ENCODE results near the gene AFDN.

AFDN gene

DNA sequence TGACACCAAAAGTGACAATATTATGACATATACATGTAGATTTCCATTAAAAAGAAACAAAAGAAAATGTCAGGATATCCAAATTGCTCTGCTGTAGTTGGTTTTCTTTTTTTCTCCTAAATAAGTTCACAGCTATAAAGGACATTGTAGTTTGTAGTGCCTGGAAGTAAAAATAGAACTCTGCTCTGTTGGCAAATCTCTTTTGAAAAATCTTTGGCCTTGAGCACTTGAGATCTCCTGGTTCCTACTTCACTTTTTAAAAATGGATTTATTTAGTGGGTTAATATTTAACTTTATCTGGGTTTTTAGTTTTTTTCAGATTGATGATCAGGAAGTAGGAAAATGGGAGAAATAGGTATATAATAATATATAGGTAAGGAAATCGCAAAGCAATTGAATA lies 52.9 kb downstream of the AFDN start:
- H3K4me1 Mint-ChIP-seq: no peaks in the 10 kb centered on the region
- DNase-seq: no peak
- H3K36me3 Mint-ChIP-seq: peaks cover 5% of the 10 kb centered on the region
- CTCF ChIA-PET: no interaction called here
- no peak overlapping the region for H3K27ac Mint-ChIP-seq
- peaks cover 5% of the 10 kb centered on the region for H3K27me3 Mint-ChIP-seq
- H3K4me3 Mint-ChIP-seq: no peak overlapping the region
- H3K9me3 Mint-ChIP-seq: no peaks in the 10 kb centered on the region

DNA sequence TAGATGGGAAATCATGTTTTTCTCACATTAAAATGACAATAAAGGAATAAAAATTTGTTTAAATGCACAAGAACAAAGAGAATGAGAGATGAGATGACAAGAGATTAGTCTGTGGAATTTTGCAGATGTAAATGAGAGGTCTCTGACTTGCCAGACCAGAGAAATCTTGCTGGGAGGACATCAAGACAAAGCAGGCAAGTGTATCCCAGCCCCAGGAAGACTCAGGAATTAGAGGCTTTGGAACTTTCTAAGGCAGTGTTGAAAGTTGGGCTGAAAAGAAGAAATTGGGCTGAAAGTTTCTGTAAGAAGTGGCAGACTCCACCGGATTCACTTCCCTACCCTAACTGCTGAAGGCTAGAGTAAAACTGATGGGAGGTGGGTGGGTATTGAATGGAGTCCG lies 54.6 kb downstream of the AFDN start:
- CTCF ChIA-PET: no interaction called here
- Mint-ChIP-seq H3K9me3 (no peaks in the 10 kb centered on the region), H3K36me3 (no peaks in the 10 kb centered on the region), H3K4me3 (no peak overlapping the region), H3K27ac (no peak overlapping the region), H3K4me1 (no peaks in the 10 kb centered on the region), H3K27me3 (peaks cover 5% of the 10 kb centered on the region)
- DNase-seq: no peak

DNA sequence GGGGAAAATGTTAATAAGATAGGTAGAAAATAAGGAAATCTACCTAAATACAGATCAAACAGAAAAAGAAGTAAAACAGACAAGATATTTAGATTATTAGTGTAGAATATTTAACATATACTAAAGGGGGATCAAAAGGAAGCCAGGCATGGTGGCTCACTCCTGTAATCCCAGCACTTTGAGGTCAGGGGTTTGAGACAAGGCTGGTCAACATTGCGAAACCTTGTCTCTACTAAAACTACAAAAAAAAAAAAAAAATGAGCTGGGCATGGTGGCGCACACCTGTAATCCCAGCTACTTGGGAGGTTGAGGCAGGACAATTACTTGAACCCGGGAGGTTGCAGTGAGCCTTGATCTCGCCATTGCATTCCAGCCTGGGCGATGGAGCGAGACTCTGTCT lies 55.5 kb downstream of the AFDN start:
- Mint-ChIP-seq H3K4me3 (no peak overlapping the region), H3K36me3 (no peaks in the 10 kb centered on the region), H3K27me3 (peaks cover 5% of the 10 kb centered on the region), H3K27ac (no peak overlapping the region), H3K9me3 (no peaks in the 10 kb centered on the region), H3K4me1 (no peaks in the 10 kb centered on the region)
- DNase-seq: no peak
- CTCF ChIA-PET: no interaction called here

DNA sequence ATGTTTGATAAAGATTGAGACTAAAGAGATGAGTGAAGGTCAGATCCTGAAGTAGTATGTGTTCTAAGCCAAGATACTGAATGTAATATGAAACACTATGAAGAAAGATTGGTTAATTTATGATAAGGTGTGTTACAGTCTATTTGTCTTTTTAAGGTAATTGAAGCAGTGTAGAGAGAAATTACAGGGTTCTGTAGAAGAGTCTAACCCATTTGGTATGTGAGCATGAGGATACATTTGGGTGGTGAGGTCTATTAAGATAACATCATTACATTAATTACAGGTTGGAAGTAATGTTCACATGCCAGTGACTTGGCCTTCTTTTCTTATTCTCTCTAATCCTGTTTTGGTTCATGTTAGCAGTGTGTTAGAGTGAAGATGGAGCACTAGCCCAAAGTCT lies 61.4 kb downstream of the AFDN start:
- no peaks in the 10 kb centered on the region for H3K27me3 Mint-ChIP-seq
- no peak overlapping the region for H3K27ac Mint-ChIP-seq
- H3K4me3 Mint-ChIP-seq: no peak overlapping the region
- H3K4me1 Mint-ChIP-seq: no peaks in the 10 kb centered on the region
- no peaks in the 10 kb centered on the region for H3K36me3 Mint-ChIP-seq
- DNase-seq: no peak
- CTCF ChIA-PET: no interaction called here
- no peaks in the 10 kb centered on the region for H3K9me3 Mint-ChIP-seq

DNA sequence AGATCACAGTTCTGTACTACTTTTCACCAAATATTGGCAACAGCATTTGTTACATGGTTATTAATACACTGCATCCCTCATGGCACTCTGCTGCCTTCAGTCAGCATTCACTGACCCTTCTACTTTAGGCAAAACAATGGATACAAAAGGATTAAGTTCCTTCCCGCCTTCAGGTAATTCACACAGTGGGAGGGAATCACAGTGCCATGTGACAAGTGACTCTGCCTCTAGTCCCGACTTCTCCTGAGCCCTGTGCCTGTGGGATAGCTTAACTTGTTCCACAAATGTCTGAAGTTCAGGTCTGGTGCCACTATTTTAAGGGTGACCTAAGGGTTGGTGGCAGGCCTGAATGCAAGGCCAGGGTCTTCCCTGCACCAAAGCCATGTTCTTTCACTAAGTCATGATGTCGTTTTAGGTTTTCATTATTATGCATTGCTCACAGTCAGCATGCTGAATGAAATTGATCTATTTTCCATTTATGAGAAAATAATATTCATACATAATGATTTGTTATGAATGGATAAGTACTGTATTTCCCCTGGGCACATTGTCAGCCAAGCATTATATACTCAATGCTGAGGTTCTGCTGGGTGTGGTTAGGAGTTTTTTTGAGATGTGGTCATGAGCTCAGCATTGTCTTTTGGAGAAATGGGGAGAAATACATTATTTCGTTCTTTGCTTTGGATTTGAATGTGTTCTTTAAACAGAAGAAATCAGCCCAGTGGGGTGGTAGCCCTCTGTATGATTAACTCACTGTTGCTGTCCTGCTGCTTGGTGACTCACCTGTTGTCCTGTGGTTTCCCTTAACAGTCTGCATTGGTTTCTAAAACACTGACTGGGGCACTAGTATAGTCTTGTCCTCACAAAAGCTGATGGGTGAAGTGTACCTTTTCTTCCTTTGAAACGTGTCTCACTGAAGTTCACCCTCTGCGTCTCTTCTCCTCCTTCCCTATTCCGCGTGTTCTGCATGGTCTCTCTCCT lies 66.4 kb downstream of the AFDN start:
- Mint-ChIP-seq H3K4me3 (no peak overlapping the region), H3K36me3 (no peaks in the 10 kb centered on the region), H3K27ac (no peak overlapping the region)

DNA sequence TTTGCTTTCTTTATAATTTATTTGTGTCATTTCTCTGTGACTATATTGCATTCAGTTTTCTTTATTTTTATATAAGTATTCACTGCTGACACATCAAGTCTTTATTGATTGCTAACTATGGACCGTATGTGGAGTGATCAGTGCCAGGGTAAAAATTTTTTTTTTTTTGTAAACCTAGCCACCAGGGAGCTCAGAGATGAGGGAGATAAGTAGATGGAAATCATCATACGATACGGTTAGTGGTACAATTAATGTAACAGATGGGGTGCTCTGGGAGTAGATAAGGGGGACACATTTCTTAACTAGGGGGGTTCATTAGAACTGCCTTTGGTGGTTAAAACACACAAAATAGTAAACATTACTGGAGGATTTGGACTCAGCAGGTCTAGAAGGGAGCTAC lies 68.3 kb downstream of the AFDN start:
- no peaks in the 10 kb centered on the region for H3K36me3 Mint-ChIP-seq
- H3K27ac Mint-ChIP-seq: no peak overlapping the region
- no peaks in the 10 kb centered on the region for H3K4me1 Mint-ChIP-seq
- H3K9me3 Mint-ChIP-seq: no peaks in the 10 kb centered on the region
- CTCF ChIA-PET: no interaction called here
- no peak overlapping the region for H3K4me3 Mint-ChIP-seq
- no peak for DNase-seq
- no peaks in the 10 kb centered on the region for H3K27me3 Mint-ChIP-seq

More for the DNA sequence above, 66.4 kb downstream of the AFDN start:
- Mint-ChIP-seq H3K4me1 (no peaks in the 10 kb centered on the region), H3K27me3 (no peaks in the 10 kb centered on the region), H3K9me3 (no peaks in the 10 kb centered on the region)
- DNase-seq: no peak
- CTCF ChIA-PET: no interaction called here

DNA sequence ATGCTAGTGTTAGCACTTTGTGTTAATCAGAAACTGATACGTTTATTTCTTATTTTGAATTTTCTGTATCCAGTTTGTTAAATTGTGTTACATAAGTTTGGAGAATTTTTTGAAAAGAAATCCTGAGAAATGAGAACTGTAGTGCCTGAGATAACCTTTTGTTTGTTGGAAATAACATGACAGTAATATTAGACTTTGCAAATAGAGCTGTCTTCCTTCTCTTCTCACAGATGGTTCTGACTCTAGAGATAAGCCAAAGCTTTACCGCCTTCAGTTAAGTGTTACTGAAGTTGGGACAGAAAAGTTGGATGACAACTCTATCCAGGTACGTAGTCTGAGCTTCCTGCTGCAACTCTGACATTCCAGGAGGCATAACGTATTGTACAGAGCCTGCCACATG lies 69.9 kb downstream of the AFDN start:
- no peaks in the 10 kb centered on the region for H3K4me1 Mint-ChIP-seq
- no peak overlapping the region for H3K27ac Mint-ChIP-seq
- H3K9me3 Mint-ChIP-seq: no peaks in the 10 kb centered on the region
- H3K4me3 Mint-ChIP-seq: no peak overlapping the region
- no peaks in the 10 kb centered on the region for H3K36me3 Mint-ChIP-seq
- DNase-seq: no peak
- no peaks in the 10 kb centered on the region for H3K27me3 Mint-ChIP-seq
- CTCF ChIA-PET: interaction anchor here (1.1 kb wide), 1 partner anchor 411 kb away, joined by 3 read pairs; no protein-coding TSS in a partner anchor

DNA sequence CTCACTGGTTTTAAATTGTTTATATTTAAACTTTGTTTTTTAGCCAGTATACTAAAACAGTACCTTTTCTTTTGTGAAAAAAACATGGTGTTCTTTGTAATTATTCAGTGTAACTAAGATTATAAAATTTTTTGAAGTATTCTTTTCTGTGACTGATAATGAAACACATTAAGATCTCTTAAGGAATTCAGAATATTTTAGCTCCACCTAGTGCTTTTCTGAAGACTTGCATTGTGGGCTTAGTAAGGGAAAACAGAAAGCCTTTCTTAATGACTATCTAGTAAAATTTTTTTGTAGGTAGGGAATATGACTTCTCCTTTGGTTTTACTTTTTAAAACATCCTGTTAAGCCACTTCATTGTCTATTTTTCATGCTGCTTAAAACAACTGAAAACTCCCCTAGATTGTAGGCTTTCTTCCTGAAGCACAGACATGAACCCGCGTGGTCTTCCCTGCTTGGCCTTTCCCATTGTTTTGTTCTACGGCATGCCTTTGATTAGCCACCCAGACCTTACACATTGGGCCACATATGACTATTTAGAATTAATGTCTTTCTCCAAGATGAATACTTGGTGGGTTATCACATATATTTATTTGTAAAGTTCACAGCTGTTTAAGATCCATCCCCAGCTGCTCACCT lies 72.1 kb downstream of the AFDN start:
- Mint-ChIP-seq H3K36me3 (no peaks in the 10 kb centered on the region), H3K4me3 (no peak overlapping the region), H3K27ac (no peak overlapping the region), H3K4me1 (no peaks in the 10 kb centered on the region), H3K27me3 (no peaks in the 10 kb centered on the region), H3K9me3 (no peaks in the 10 kb centered on the region)
- DNase-seq: no peak
- CTCF ChIA-PET: interaction anchor here (0.9 to 1.3 kb wide), 2 partner anchors 12 to 547 kb away, joined by 3 to 5 read pairs; no protein-coding TSS in a partner anchor

DNA sequence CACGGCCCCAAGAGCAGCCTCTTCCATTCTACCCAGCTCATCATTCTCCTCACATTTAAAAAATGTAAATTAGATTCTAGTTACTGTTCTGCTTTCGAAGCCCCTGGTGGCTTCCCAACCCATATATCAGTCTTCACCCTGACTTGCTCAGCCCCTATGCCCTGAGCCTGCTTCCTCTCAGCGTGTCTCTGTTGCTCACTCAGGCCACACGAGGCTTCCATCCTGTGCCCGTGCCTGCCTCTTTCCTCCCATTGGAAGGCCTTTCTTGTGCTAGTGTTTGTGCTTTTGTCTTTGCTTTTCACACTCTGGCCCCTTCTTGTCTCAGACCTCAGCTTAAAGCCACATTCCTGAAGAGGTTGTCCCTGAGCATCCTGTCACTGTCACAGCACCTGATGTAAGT lies 78.1 kb downstream of the AFDN start:
- H3K4me1 Mint-ChIP-seq: no peaks in the 10 kb centered on the region
- H3K27me3 Mint-ChIP-seq: no peaks in the 10 kb centered on the region
- CTCF ChIA-PET: interaction anchor here (1.1 kb wide), 1 partner anchor 9 kb away, joined by 3 read pairs; no protein-coding TSS in a partner anchor
- no peak overlapping the region for H3K27ac Mint-ChIP-seq
- no peaks in the 10 kb centered on the region for H3K9me3 Mint-ChIP-seq
- no peak for DNase-seq
- no peak overlapping the region for H3K4me3 Mint-ChIP-seq
- H3K36me3 Mint-ChIP-seq: no peaks in the 10 kb centered on the region

DNA sequence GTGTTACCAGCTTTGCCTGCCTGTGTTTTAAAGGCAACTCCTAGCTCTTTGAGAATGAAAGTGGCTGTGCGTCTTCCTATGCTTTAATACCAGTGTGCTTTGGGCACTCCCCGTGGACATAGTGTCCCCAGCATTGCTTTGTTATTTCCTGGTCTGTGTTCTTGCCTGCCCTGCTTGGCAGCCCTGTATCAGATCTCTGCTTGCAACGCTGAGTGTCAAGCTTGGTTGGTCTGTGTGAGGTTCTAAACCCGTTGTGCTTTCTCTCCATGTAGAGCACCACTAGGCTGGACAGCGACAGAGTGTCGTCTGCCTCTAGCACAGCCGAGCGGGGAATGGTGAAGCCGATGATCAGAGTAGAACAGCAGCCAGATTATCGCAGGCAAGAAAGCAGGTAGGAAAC lies 80.2 kb downstream of the AFDN start:
- H3K27me3 Mint-ChIP-seq: no peaks in the 10 kb centered on the region
- no peak overlapping the region for H3K27ac Mint-ChIP-seq
- no peaks in the 10 kb centered on the region for H3K36me3 Mint-ChIP-seq
- H3K9me3 Mint-ChIP-seq: no peaks in the 10 kb centered on the region
- no peak for DNase-seq
- CTCF ChIA-PET: interaction anchor here (0.7 to 1.1 kb wide), 2 partner anchors 10 to 15 kb away, joined by 3 to 4 read pairs; no protein-coding TSS in a partner anchor
- no peaks in the 10 kb centered on the region for H3K4me1 Mint-ChIP-seq
- no peak overlapping the region for H3K4me3 Mint-ChIP-seq

DNA sequence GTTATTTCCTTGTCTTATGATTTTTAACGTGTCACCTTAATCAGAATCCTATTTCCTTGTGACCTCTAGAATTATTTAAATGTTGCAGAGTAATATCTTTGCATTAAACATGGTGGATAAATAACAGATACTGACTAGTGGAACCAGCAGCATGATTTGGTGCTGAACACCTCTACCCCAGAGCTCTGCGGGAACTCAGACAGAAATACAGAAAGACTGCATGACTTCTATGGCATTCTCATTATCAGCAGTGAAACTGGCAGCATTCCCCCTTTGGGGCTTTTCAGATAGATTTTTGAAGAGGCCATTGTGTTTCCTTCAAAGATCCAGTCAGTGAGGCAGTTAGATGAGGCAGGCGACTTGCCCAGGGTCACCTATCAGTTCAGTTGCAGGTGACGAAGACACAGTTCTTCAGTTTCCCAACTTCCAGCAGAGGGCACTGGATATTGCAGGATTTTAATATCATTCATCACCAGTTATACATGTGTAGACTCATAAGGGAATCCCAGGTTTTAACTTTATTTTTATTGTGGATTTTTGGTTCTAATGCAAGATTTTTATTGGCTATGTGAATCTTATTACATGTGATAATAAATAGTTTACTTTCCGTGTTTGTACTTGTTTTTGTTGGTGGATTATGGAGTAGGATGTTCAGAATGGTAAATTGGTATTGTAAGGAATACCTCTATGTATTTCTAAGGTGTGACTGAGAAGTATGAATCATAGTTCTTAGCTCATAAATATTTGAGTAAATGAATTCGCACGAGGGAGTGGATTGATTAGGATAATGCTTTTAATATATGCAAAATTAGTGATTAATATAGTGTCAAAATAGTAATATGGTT lies 81.3 kb downstream of the AFDN start:
- no peak overlapping the region for H3K27ac Mint-ChIP-seq
- no peaks in the 10 kb centered on the region for H3K9me3 Mint-ChIP-seq
- no peak overlapping the region for H3K4me3 Mint-ChIP-seq
- no peaks in the 10 kb centered on the region for H3K27me3 Mint-ChIP-seq
- no peaks in the 10 kb centered on the region for H3K36me3 Mint-ChIP-seq
- CTCF ChIA-PET: no interaction called here
- DNase-seq: no peak
- H3K4me1 Mint-ChIP-seq: no peaks in the 10 kb centered on the region

DNA sequence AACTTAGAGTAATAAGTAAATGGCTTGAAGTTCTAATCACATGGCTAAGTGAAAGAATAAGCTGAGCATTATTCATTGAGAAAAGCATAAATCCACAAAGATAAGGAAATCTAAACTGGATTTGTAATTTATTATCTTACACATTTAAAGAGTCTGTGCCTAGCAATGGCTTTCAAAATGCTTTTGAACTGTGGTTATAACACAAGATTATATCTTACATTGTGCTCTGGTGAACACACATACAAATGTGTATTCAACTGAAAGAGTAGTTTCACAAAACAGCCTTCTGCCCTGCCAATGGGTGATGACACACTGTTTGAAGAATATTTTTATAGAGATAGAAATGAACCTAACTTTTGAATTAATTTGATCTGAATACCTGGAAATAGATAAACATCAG lies 83.3 kb downstream of the AFDN start:
- no peak for DNase-seq
- Mint-ChIP-seq H3K9me3 (no peaks in the 10 kb centered on the region), H3K4me3 (no peak overlapping the region), H3K27me3 (no peaks in the 10 kb centered on the region), H3K27ac (no peak overlapping the region), H3K4me1 (no peaks in the 10 kb centered on the region), H3K36me3 (no peaks in the 10 kb centered on the region)
- CTCF ChIA-PET: interaction anchor here (1.7 kb wide), 1 partner anchor 11 kb away, joined by 3 read pairs; no protein-coding TSS in a partner anchor

DNA sequence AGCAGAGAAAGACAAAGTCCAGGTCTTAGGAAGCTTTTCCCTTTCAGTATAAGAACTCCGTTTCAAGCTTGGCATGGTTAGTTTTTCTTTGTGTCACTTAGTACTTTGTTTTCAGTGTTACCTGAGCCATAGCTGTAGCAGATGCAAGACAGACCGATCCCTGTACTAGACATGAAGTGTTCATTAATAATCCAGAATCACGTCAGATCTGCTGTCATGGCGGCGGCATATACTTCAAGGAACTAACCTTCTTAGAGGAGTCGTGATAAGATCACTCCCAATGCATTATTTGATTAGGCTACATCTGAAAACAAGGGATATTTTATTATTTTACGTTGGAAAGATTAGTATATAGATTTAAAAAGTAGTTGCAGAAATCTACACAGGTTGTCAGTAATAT lies 83.9 kb downstream of the AFDN start:
- Mint-ChIP-seq H3K27me3 (no peaks in the 10 kb centered on the region), H3K4me1 (no peaks in the 10 kb centered on the region), H3K27ac (no peak overlapping the region), H3K4me3 (no peak overlapping the region), H3K9me3 (no peaks in the 10 kb centered on the region), H3K36me3 (no peaks in the 10 kb centered on the region)
- no peak for DNase-seq
- CTCF ChIA-PET: interaction anchor here (1.7 kb wide), 1 partner anchor 11 kb away, joined by 3 read pairs; no protein-coding TSS in a partner anchor

DNA sequence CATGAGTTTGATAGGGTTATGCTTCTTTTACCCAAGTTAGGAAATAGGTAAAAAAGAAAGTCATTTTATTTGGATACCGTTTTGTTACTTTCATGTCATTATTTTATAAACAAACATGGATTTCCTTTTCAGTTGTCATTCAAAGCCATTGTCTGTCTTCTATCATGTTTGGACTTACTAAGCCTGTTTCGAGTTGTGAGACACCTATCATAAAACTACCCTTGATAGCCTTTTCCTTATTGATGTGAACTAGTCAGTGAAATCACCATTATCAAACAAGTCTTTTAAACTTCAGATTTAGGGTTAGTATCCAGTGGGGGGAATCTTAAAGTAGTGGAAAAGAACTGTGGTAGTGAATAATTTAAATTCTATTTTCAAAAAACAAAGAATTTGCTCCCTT lies 85.8 kb downstream of the AFDN start:
- H3K36me3 Mint-ChIP-seq: no peaks in the 10 kb centered on the region
- H3K4me3 Mint-ChIP-seq: no peak overlapping the region
- no peak overlapping the region for H3K27ac Mint-ChIP-seq
- DNase-seq: no peak
- no peaks in the 10 kb centered on the region for H3K4me1 Mint-ChIP-seq
- no peaks in the 10 kb centered on the region for H3K27me3 Mint-ChIP-seq
- CTCF ChIA-PET: no interaction called here
- H3K9me3 Mint-ChIP-seq: no peaks in the 10 kb centered on the region

All from activated naive CD4-positive, alpha-beta T cell treated with anti-CD3 and anti-CD28 coated beads, Interleukin-2, amount 10 ng/mL, durations not matched to agents 7 days and 5 days (primary cell).